GM12878 (cell line): Measurements from ENCODE around the gene RBM12. TPM values are rescaled to one million over a fixed set of nuclear protein-coding genes. Genes with fewer than 3 reads are reported as not detected.

Experiments
- ATAC-seq: fragments of 200-7000 bp; cut with Tn5 transposase; 3 replicates; pipeline ENCODE4 v1.9.1; 2020; ENCODE audit warnings: mild to moderate bottlenecking, moderate library complexity
- BruUV-seq: library from RNA; stranded (reverse); fragments of 400-500 nt; replicated peaks from 2 replicates; lab custom pipeline; 2021; lab: Mats Ljungman, UMichigan
- CTCF ChIA-PET: fragments of 300-600 bp; sonication (Branson Sonifier 250); formaldehyde crosslinking; extraction: SDS; loops from one replicate; lab custom pipeline; 2021; ENCODE audit warnings: inconsistent platforms; lab: Yijun Ruan, JAX
- POLR2A ChIA-PET: fragments of 350-600 bp; formaldehyde crosslinking; extraction: SDS; loops from one replicate; lab custom pipeline; 2021; ENCODE audit warnings: inconsistent platforms; lab: Charles Lee
- RAD21 ChIA-PET: fragments of 300-600 bp; sonication (Branson Sonifier 250); formaldehyde crosslinking; loops from one replicate; lab custom pipeline; 2023; ENCODE audit warnings: antibody characterized with exemption; ENCODE audit not compliant: unreplicated experiment; lab: Charles Lee
- SMC1A ChIA-PET: fragments of 300-600 bp; sonication (Branson Sonifier 250); formaldehyde crosslinking; loops from one replicate; lab custom pipeline; 2023; ENCODE audit not compliant: unreplicated experiment, uncharacterized antibody; lab: Charles Lee
- DNase-seq: peaks from one replicate; pipeline ENCODE4 v3.0.0-alpha.2; 2011; ENCODE audit warnings: low read depth, low spot score
- FAIRE-seq: peaks from 3 replicates; lab custom pipeline; 2011; peaks lifted over from hg19 to GRCh38; lab: Jason Lieb, UNC
- H2AFZ ChIP-seq: 2 replicates; pipeline ENCODE4 v1.6.0; 2011; ENCODE audit warnings: low read depth, low read length, control low read depth; ENCODE audit not compliant: control insufficient read depth
- H3K27ac ChIP-seq: 2 replicates; pipeline ENCODE4 v1.5.1; 2011; ENCODE audit warnings: control low read depth; ENCODE audit not compliant: control insufficient read depth, insufficient read depth
- H3K27me3 ChIP-seq, 2 experiments: replicated peaks in 1 of 2; 2 replicates each; pipeline versions ENCODE4 v1.6.0 to v1.6.1; 2011; ENCODE audit warnings: low read length in 1 of 2; ENCODE audit not compliant: control insufficient read depth in 2 of 2, insufficient read depth in 2 of 2
- H3K36me3 ChIP-seq, 2 experiments: 2 replicates each; pipeline ENCODE4 v1.5.1; 2011; ENCODE audit warnings: low read length in 1 of 2; ENCODE audit not compliant: control insufficient read depth in 2 of 2, insufficient read depth in 2 of 2
- H3K4me1 ChIP-seq: 2 replicates; pipeline ENCODE4 v1.6.1; 2011; ENCODE audit warnings: mild to moderate bottlenecking, low read length, moderate library complexity, mixed read lengths; ENCODE audit not compliant: control insufficient read depth, insufficient read depth
- H3K4me2 ChIP-seq: 2 replicates; pipeline ENCODE4 v1.6.0; 2011; ENCODE audit warnings: control low read depth; ENCODE audit not compliant: control insufficient read depth, insufficient read depth
- H3K4me3 ChIP-seq: fragments of 200-600 bp; sonication (generic); 2 replicates; pipeline ENCODE4 v1.5.1; 2016
- H3K79me2 ChIP-seq: 2 replicates; pipeline ENCODE4 v1.6.0; 2011; ENCODE audit warnings: low read length; ENCODE audit not compliant: control insufficient read depth, insufficient read depth
- H3K9ac ChIP-seq: 2 replicates; pipeline ENCODE4 v1.8.0; 2011; ENCODE audit warnings: low read length, control low read depth, mixed read lengths; ENCODE audit not compliant: control insufficient read depth, insufficient read depth
- H3K9me3 ChIP-seq: replicated peaks from 3 replicates; pipeline ENCODE4 v1.5.1; 2011; ENCODE audit warnings: mild to moderate bottlenecking, low read length; ENCODE audit not compliant: control insufficient read depth, insufficient read depth
- H4K20me1 ChIP-seq: 2 replicates; pipeline ENCODE4 v1.6.0; 2011; ENCODE audit not compliant: control insufficient read depth, insufficient read depth
- CBX5 ChIP-seq: sonication (generic); IDR thresholded peaks from 2 replicates; pipeline ENCODE4 v1.6.1; 2016; ENCODE audit warnings: low read depth, moderate library complexity, mild to moderate bottlenecking, inconsistent platforms
- CTCF ChIP-seq, 3 experiments: IDR thresholded peaks in 2 of 3; conservative IDR thresholded peaks in 1 of 3; 2 replicates each; pipeline ENCODE4 v1.5.1; 2011; ENCODE audit warnings: low read depth in 3 of 3, low read length in 3 of 3, mild to moderate bottlenecking in 3 of 3, control low read depth in 2 of 3, moderate library complexity in 2 of 3, inconsistent platforms in 1 of 3, mixed read lengths in 1 of 3; ENCODE audit not compliant: control insufficient read depth in 2 of 3, insufficient read depth in 1 of 3; ENCODE audit errors: extremely low read depth in 1 of 3
- ESRRA ChIP-seq: IDR thresholded peaks from 2 replicates; pipeline ENCODE4 v1.6.1; 2012; ENCODE audit warnings: mild to moderate bottlenecking, low read length, improper control_type of control experiment
- EZH2 ChIP-seq: IDR thresholded peaks from 2 replicates; pipeline ENCODE4 v1.6.1; 2012; ENCODE audit warnings: low read depth, mild to moderate bottlenecking, control low read depth, inconsistent platforms, low read length, borderline replicate concordance; ENCODE audit not compliant: control insufficient read depth
- IKZF2 ChIP-seq, 2 experiments: fragments of 450-650 bp; IDR thresholded peaks; 2 replicates each; pipeline ENCODE4 v1.6.1; 2017; ENCODE audit warnings: mild to moderate bottlenecking in 2 of 2, moderate library complexity in 2 of 2
- MLLT1 ChIP-seq: fragments of 450-650 bp; IDR thresholded peaks from 2 replicates; pipeline ENCODE4 v1.6.1; 2016; ENCODE audit warnings: mild to moderate bottlenecking
- SUZ12 ChIP-seq: fragments of 200-600 bp; sonication (generic); IDR thresholded peaks from one replicate; pipeline ENCODE4 v1.6.1; 2018; ENCODE audit warnings: antibody characterized with exemption, mild to moderate bottlenecking; ENCODE audit not compliant: unreplicated experiment
- ZBTB4 ChIP-seq: fragments of 450-650 bp; formaldehyde crosslinking; IDR thresholded peaks from 2 replicates; pipeline ENCODE4 v1.4.0; 2022; ENCODE audit warnings: mild to moderate bottlenecking, moderate library complexity
- WGBS: methylation state at CpG from one replicate; pipeline ENCODE4 v1.1.6; 2016; ENCODE audit warnings: low lambda C conversion rate; ENCODE audit not compliant: insufficient replicate concordance, insufficient coverage; ENCODE audit errors: missing lambda C conversion rate; 5-methylcytosine and 5-hydroxymethylcytosine counted together
- in situ Hi-C: fragments of 300-500 bp; cut with MboI; formaldehyde crosslinking; loops from 9 replicates; pipeline ENCODE4 v1.14.3; 2018; ENCODE audit warnings: mixed read lengths
- intact Hi-C: fragments of 100-400 bp; cut with micrococcal nuclease; formaldehyde crosslinking; loops from one replicate; pipeline ENCODE4 v1.14.2; 2022; ENCODE audit not compliant: unreplicated experiment
- polyA plus RNA-seq, 11 experiments: library from polyadenylated mRNA; depleted of rRNA in 4 of 11; unstranded in 6 of 11; stranded (reverse) in 5 of 11; fragments of >200 nt; fragmentation: Nextera tagmentation in 4 of 11; fragmentation: Illumina TruSeq in 1 of 11; extraction: Ambion mirVana in 4 of 11; extraction: Trizol in 1 of 11; gene quantifications; 1 replicate in 1 of 11; 2 replicates in 10 of 11; pipeline versions ENCODE4 v1.2.1 to v1.2.3, GENCODE V29; 2011 to 2016; ENCODE audit warnings: inconsistent platforms in 2 of 11, missing spikeins in 2 of 11, low read depth in 1 of 11
- total RNA-seq, 4 experiments: library from RNA; depleted of rRNA in 3 of 4; stranded (reverse); fragments of >200 nt in 3 of 4; fragmentation: Illumina TruSeq in 1 of 4; extraction: Trizol in 1 of 4; gene quantifications; 2 replicates each; pipeline versions ENCODE4 v1.2.1 to v1.2.3, GENCODE V29; 2013 to 2021

Gene RBM12
- total and polyA plus RNA-seq, 10 of the 15 experiments (the other 5 are each of a cell fraction or from before 2014, with no cell fraction given) = 4.7 to 153 (median 58.5) TPM

- FAIRE-seq (no peak), ATAC-seq (no peak), DNase-seq (no peak)
- Histone ChIP-seq H3K9ac (no peak overlapping the region), H3K4me2 (peak overlapping the region; percentile 87), H3K36me3 (no peaks in the 10 kb centered on the region), H2AFZ (peak overlapping the region; percentile 87; the same call in 1 of the 2 replicates), H4K20me1 (no peaks in the 10 kb centered on the region), H3K4me3 (peak overlapping the region; percentile 57; the same call in 1 of the 2 replicates), H3K27ac (no peak overlapping the region), H3K4me1 (peaks cover 14% of the 10 kb centered on the region), H3K27me3 (peaks cover 9 to 11% of the 10 kb centered on the region in 2 experiments; a peak in 3 of 4 replicates)
- in situ Hi-C loops = no loop called here
- no TSS peak for BruUV-seq
- WGBS = 86% methylated on average over 14 of the region's 30 CpGs
- intact Hi-C loops = loop anchor here (5.0 kb wide), 1 partner anchor 95 kb away; the partner anchor contains the start of genes NFS1 and ROMO1
- RAD21 ChIA-PET = interaction anchor here (1.0 to 1.5 kb wide), 5 partner anchors 14 to 351 kb away, joined by 3 to 11 read pairs (median 4); partner anchors contain the start of gene SPAG4
- SMC1A ChIA-PET = interaction anchor here (1.0 to 1.1 kb wide), 2 partner anchors 18 to 125 kb away, joined by 3 to 5 read pairs; no protein-coding TSS in a partner anchor
- no peak for TF ChIP-seq MLLT1
- TF ChIP-seq CBX5 = no peak
- TF ChIP-seq EZH2 = no peak
- TF ChIP-seq CTCF (IDR thresholded peaks at IDR 0.05 in 2 of 3, conservative IDR thresholded peaks at IDR 0.05 in 1 of 3; ENCODE audit: control insufficient read depth in 2 of 3, extremely low read depth in 1 of 3, insufficient read depth in 1 of 3, low read depth in 3 of 3, low read length in 3 of 3) = no peak
- TF ChIP-seq SUZ12 = peak; percentile 2
- no peak for TF ChIP-seq ESRRA
- TF ChIP-seq ZBTB4 (CRISPR knock-in tag) = no peak
- TF ChIP-seq IKZF2 (IDR thresholded peaks at IDR 0.05) = no peak
- TF ChIP-seq, all 136 proteins: peak for 1
- no peaks in the 10 kb centered on the region for H3K9me3 ChIP-seq
- H3K79me2 ChIP-seq = no peaks in the 10 kb centered on the region
- ChIA-PET POLR2A (no interaction called here), CTCF (interaction anchor here (0.9 to 3.7 kb wide), 10 partner anchors 14 to 391 kb away, joined by 3 to 17 read pairs (median 3); partner anchors contain the start of genes SCAND1 and SPAG4)
Measured at GRCh38 chr20:35601990-35602389, 62.7 kb downstream of the RBM12 start.
